ENCODE results near the gene SH3TC1.

SH3TC1 gene

DNA sequence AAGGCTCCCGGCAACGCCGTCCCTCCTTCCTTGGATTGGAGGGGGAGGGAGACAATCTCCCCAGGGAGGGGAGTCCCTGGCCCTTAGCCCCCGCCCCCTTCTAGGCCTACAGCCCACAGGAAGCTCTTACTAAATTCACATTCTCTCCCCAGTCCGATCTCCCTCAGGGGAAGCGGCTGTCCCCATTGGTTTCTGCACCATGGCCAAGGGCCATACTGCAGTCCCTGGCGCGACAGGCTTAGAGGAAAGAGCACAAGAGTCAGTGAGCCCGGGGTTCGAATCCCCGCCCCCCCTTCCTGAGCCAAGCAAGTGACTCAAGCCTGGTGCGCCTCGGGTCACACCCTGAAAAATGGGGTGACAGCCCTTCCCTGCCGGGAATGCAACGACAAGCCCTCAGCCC lies 41.6 kb upstream of the SH3TC1 start:
- DNase-seq (ENCODE audit: low read depth) = peak; percentile 55
- H3K4me3 ChIP-seq (ENCODE audit: low read depth, low read length) = no peak overlapping the region
- TF ChIP-seq, protein P1, sequence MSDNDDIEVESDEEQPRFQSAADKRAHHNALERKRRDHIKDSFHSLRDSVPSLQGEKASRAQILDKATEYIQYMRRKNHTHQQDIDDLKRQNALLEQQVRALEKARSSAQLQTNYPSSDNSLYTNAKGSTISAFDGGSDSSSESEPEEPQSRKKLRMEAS (IDR thresholded peaks at IDR 0.05; ENCODE audit: low read depth, low read length) = no peak
- TF ChIP-seq MYC (IDR thresholded peaks at IDR 0.05; ENCODE audit: low read depth, low read length) (no peak), POLR2A (IDR thresholded peaks at IDR 0.05; ENCODE audit: extremely low read depth, insufficient read length) (no peak)
- TF ChIP-seq, protein P2, sequence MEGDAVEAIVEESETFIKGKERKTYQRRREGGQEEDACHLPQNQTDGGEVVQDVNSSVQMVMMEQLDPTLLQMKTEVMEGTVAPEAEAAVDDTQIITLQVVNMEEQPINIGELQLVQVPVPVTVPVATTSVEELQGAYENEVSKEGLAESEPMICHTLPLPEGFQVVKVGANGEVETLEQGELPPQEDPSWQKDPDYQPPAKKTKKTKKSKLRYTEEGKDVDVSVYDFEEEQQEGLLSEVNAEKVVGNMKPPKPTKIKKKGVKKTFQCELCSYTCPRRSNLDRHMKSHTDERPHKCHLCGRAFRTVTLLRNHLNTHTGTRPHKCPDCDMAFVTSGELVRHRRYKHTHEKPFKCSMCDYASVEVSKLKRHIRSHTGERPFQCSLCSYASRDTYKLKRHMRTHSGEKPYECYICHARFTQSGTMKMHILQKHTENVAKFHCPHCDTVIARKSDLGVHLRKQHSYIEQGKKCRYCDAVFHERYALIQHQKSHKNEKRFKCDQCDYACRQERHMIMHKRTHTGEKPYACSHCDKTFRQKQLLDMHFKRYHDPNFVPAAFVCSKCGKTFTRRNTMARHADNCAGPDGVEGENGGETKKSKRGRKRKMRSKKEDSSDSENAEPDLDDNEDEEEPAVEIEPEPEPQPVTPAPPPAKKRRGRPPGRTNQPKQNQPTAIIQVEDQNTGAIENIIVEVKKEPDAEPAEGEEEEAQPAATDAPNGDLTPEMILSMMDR (IDR thresholded peaks at IDR 0.05; ENCODE audit: low read depth, low read length) = no peak

DNA sequence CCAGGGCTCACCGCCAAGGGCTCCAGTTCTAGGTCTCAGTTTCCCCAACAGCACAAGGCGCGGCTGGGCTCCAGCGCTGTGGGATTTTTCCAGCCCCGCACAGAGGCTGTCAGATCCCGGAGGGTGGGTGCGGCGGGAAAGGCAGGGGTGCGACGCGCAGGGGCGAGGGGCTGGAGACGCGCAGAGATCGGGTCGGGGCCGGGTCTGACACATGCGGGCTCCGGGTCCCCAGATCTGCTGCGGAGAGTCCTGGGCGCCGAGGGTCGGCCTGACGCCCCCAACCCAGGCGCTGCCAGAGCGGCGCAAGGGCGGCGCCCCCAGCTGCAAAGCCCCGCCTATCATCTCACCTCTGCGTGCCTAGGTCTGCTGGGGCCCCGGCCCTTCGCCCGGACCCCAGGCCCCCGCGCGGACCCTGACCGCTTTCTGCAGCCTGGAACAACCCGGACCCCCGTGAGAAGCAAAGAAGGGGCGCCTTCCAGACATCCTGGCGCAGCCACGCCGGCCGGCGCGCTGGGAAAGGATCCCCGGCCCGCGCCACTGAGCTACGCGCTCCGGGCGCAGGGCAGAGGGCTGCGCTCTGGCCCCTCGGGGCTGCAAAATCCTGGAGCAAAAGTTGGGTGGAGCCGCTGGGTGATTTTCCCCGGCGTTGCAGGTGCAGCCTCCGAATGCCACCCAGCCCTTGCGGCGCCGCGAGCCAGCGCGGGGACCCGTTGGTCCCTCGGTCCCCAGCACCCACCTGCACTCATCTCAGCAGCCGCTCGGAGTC lies 41.0 kb upstream of the SH3TC1 start:
- TF ChIP-seq, protein P1 (IDR thresholded peaks at IDR 0.05; ENCODE audit: low read depth, low read length) = no peak
- TF ChIP-seq MYC (IDR thresholded peaks at IDR 0.05; ENCODE audit: low read depth, low read length) (no peak), POLR2A (IDR thresholded peaks at IDR 0.05; ENCODE audit: extremely low read depth, insufficient read length) (no peak)
- TF ChIP-seq, protein P2 (IDR thresholded peaks at IDR 0.05; ENCODE audit: low read depth, low read length) = no peak

DNA sequence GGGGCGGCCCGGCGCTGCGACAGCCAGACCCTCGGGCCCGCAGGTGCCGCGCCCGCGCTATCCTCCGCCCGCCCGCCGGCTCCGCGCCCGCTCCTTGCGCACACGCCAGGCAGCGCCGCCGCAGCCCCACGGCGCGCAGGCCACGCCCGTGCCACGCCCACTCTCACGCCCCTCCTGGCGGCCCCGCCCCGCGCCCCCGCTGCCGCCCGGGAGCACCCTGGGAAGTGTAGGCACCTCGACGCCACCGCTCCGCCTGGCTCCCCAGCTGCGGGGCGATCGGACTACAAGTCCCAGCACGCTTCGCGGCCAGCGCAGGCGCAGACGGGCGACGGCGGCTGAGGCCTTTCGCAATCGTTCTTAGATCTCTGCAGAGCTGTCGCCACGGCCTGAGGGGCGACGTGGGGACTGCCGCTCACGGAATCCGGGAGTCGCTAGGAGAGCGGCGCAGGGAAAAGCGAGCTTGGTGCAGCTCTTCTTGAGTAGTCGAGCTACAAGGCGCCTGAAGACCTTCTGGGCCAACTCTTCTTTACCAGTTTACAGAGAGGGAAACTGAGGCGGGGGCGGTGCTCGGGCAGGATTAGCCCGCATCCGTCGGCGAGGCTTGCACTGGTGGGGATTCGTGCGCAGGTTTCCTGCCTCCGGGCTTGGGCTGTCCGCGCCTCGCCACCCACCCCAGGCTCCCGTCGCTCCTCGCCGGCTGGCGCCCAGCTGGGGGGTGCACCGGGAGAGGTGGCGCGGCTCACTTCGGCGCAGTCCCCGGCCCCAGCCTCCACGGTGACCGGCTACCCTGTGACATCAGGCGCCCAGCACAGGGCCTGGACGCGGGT lies 40.2 kb upstream of the SH3TC1 start, which contains the start of gene ABLIM2:
TSS of gene ABLIM2 (minus strand) at position 104 of the 827 bp plus-strand sequence. CDS start 124 bp downstream, outside the sequence.
- TF ChIP-seq, protein P1 (IDR thresholded peaks at IDR 0.05; ENCODE audit: low read depth, low read length) = peak; percentile 18; the same call in 1 of the 2 replicates
- no peak for TF ChIP-seq MYC (IDR thresholded peaks at IDR 0.05; ENCODE audit: low read depth, low read length)
- TF ChIP-seq, protein P2 (IDR thresholded peaks at IDR 0.05; ENCODE audit: low read depth, low read length) = no peak
- peak; percentile 99 for DNase-seq (ENCODE audit: low read depth)
- peak within 1 kb of the TSS; percentile 49 for H3K4me3 ChIP-seq (ENCODE audit: low read depth, low read length)

More for the DNA sequence above, 41.0 kb upstream of the SH3TC1 start:
- DNase-seq (ENCODE audit: low read depth) = no peak
- no peak overlapping the region for H3K4me3 ChIP-seq (ENCODE audit: low read depth, low read length)

DNA sequence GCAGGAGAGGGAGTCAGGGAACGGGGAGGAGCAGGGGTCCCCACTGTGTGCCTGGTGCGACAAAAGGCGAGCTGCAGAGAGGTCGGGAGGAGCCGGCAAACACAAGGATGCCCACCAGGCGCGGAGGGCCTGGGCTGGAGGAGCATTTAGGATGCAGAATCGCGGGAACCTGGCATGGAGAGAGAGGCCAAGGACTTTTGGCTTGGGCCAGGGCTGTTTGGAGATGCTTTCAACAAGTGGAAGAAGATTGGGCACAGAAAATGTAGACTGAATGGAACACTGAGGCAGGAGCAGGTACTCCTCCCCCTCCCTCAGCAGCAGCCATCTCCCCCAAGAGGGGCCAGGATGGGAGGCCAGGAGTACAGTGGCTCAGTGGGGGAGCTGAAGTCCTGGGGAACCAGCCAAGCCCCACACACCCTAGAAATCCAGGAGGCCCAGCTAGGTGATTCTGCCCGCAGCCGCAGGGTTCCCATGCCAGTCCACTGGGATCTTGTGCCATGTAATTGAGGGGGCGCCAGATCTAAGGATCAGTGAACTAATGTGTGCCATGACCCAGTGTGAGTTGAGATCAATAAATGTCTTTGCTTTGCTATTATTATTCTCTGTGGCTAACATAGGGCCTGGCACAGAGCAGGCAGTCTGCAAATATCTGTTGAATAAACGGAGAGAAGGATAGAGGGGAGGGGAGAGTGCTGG lies 39.4 kb upstream of the SH3TC1 start:
- TF ChIP-seq, protein P2 (IDR thresholded peaks at IDR 0.05; ENCODE audit: low read depth, low read length) = no peak
- no peak for TF ChIP-seq MYC (IDR thresholded peaks at IDR 0.05; ENCODE audit: low read depth, low read length)
- TF ChIP-seq, protein P1 (IDR thresholded peaks at IDR 0.05; ENCODE audit: low read depth, low read length) = no peak
- no peak for TF ChIP-seq POLR2A (IDR thresholded peaks at IDR 0.05; ENCODE audit: extremely low read depth, insufficient read length)
- no peak for DNase-seq (ENCODE audit: low read depth)
- H3K4me3 ChIP-seq (ENCODE audit: low read depth, low read length) = no peak overlapping the region

DNA sequence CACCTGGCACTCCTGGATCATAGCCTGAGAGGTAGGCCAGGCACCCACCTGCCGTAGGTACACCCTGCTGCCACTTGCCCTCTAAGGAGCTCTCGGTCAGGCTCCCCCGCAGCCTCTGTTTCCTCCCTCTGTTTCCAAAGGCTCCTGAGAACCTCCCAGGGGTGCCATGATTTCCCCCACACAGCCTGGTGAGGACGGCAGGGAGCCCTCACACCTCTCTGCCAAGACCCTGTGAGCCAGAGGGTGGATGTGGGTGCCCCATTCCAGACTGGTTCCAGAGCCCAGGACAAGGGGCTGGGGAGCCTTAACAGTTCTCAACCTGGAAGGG lies 38.9 kb upstream of the SH3TC1 start:
- no peak for DNase-seq (ENCODE audit: low read depth)
- H3K4me3 ChIP-seq (ENCODE audit: low read depth, low read length) = no peak overlapping the region

More for the DNA sequence above, 38.9 kb upstream of the SH3TC1 start:
- TF ChIP-seq MYC (IDR thresholded peaks at IDR 0.05; ENCODE audit: low read depth, low read length) (no peak), POLR2A (IDR thresholded peaks at IDR 0.05; ENCODE audit: extremely low read depth, insufficient read length) (no peak)
- TF ChIP-seq, protein P1 (IDR thresholded peaks at IDR 0.05; ENCODE audit: low read depth, low read length) = no peak
- TF ChIP-seq, protein P2 (IDR thresholded peaks at IDR 0.05; ENCODE audit: low read depth, low read length) = no peak
